Neural progenitor cell (in vitro differentiated cells): ENCODE results near the gene SYCE1. TPM values are rescaled to one million over a fixed set of nuclear protein-coding genes. Genes with fewer than 3 reads are reported as not detected.
"Not testable (repeated sequence)": the region's sequence is repeated elsewhere in the genome, so short reads cannot be mapped to it uniquely, and the experiment has no call there.

Source experiments
- DNase-seq: peaks from one replicate; pipeline ENCODE4 v3.0.0-alpha.2; 2016; ENCODE audit warnings: low spot score
- H2AFZ ChIP-seq: fragments of 200-600 bp; sonication (generic); replicated peaks from 2 replicates; pipeline ENCODE4 v1.6.1; 2016; ENCODE audit warnings: antibody characterized with exemption
- H3F3A ChIP-seq: fragments of 200-600 bp; sonication (generic); 2 replicates; pipeline ENCODE4 v1.6.1; 2016; ENCODE audit warnings: antibody characterized with exemption, low read depth
- H3K27ac ChIP-seq: fragments of 200-600 bp; sonication (generic); 2 replicates; pipeline ENCODE4 v1.5.1; 2016; ENCODE audit warnings: mild to moderate bottlenecking
- H3K27me3 ChIP-seq: fragments of 200-600 bp; sonication (generic); 2 replicates; pipeline ENCODE4 v1.6.1; 2016; ENCODE audit warnings: mild to moderate bottlenecking, moderate library complexity
- H3K36me3 ChIP-seq: fragments of 200-600 bp; sonication (generic); 2 replicates; pipeline ENCODE4 v1.5.1; 2016
- H3K4me1 ChIP-seq: fragments of 200-600 bp; sonication (generic); 2 replicates; pipeline ENCODE4 v1.6.1; 2016; ENCODE audit warnings: mixed run types
- H3K4me2 ChIP-seq: fragments of 200-600 bp; sonication (generic); 2 replicates; pipeline ENCODE4 v1.6.1; 2016
- H3K4me3 ChIP-seq: fragments of 200-600 bp; sonication (generic); 2 replicates; pipeline ENCODE4 v1.5.1; 2016
- H3K79me2 ChIP-seq: fragments of 200-600 bp; sonication (generic); 2 replicates; pipeline ENCODE4 v1.6.1; 2016; ENCODE audit warnings: low read depth
- H3K9ac ChIP-seq: fragments of 200-600 bp; sonication (generic); 2 replicates; pipeline ENCODE4 v1.6.1; 2016
- H3K9me3 ChIP-seq: fragments of 200-600 bp; sonication (generic); 2 replicates; pipeline ENCODE4 v1.5.1; 2016; ENCODE audit warnings: low read depth
- H4K20me1 ChIP-seq: fragments of 200-600 bp; sonication (generic); 2 replicates; pipeline ENCODE4 v1.6.1; 2016; ENCODE audit warnings: low read depth
- H3K27ac Mint-ChIP-seq: 3 replicates; pipeline ENCODE4 v1.8.0; 2021; ENCODE audit warnings: mixed read lengths
- H3K27me3 Mint-ChIP-seq: 2 replicates; pipeline ENCODE4 v1.8.0; 2022; ENCODE audit warnings: low read depth, mild to moderate bottlenecking, inconsistent platforms, moderate library complexity, mixed read lengths; ENCODE audit not compliant: insufficient read depth
- H3K36me3 Mint-ChIP-seq: 3 replicates; pipeline ENCODE4 v1.8.0; 2021; ENCODE audit warnings: mixed read lengths
- H3K4me1 Mint-ChIP-seq: 3 replicates; pipeline ENCODE4 v1.8.0; 2021; ENCODE audit warnings: mixed read lengths
- H3K4me3 Mint-ChIP-seq: 3 replicates; pipeline ENCODE4 v1.8.0; 2021; ENCODE audit warnings: mild to moderate bottlenecking, moderate library complexity, mixed read lengths
- H3K9me3 Mint-ChIP-seq: 3 replicates; pipeline ENCODE4 v1.8.0; 2020; ENCODE audit warnings: mixed read lengths
- CTCF ChIP-seq: fragments of 200-600 bp; sonication (generic); IDR thresholded peaks from 2 replicates; pipeline ENCODE4 v1.5.1; 2017; ENCODE audit warnings: antibody characterized with exemption, mild to moderate bottlenecking
- EZH2 ChIP-seq: fragments of 200-600 bp; sonication (generic); IDR thresholded peaks from 2 replicates; pipeline ENCODE4 v1.6.1; 2017; ENCODE audit warnings: antibody characterized with exemption, mild to moderate bottlenecking, moderate library complexity
- EZH2phosphoT487 ChIP-seq: fragments of 200-600 bp; sonication (generic); IDR thresholded peaks from 2 replicates; pipeline ENCODE4 v1.6.1; 2017; ENCODE audit warnings: antibody characterized with exemption
- total RNA-seq: library from RNA; depleted of rRNA; stranded (reverse); fragments of >200 nt; gene quantifications from 2 replicates; pipeline ENCODE4 v1.2.3, GENCODE V29; 2015; ENCODE audit warnings: low replicate concordance

The SYCE1 gene
- total RNA-seq, 1 donor from 2014 or later, result not detected

GRCh38 chr10:133611079-133611478 lies 45.7 kb upstream of the SYCE1 start:
- no peak overlapping the region for H2AFZ ChIP-seq
- H3K27me3 ChIP-seq, result no peaks in the 10 kb centered on the region
- DNase-seq, result no peak
- TF ChIP-seq CTCF (no peak), EZH2 (no peak), EZH2phosphoT487 (no peak)
- no peaks in the 10 kb centered on the region for H3K79me2 ChIP-seq
- no peak overlapping the region for H3K27ac Mint-ChIP-seq
- no peaks in the 10 kb centered on the region for H3K4me1 ChIP-seq
- H3K27ac ChIP-seq, result no peak overlapping the region
- no peaks in the 10 kb centered on the region for H3K36me3 Mint-ChIP-seq
- H3K9me3 Mint-ChIP-seq, result peaks cover 23% of the 10 kb centered on the region
- peaks cover 19% of the 10 kb centered on the region for H3K9me3 ChIP-seq
- no peaks in the 10 kb centered on the region for H3K4me1 Mint-ChIP-seq
- H4K20me1 ChIP-seq, result no peaks in the 10 kb centered on the region
- H3F3A ChIP-seq, result no peaks in the 10 kb centered on the region
- no peak overlapping the region for H3K9ac ChIP-seq
- H3K4me2 ChIP-seq, result no peak overlapping the region
- H3K4me3 ChIP-seq, result no peak overlapping the region
- H3K27me3 Mint-ChIP-seq, result peaks cover 6% of the 10 kb centered on the region
- H3K4me3 Mint-ChIP-seq, result no peak overlapping the region
- no peaks in the 10 kb centered on the region for H3K36me3 ChIP-seq

GRCh38 chr10:133608855-133609254 lies 43.5 kb upstream of the SYCE1 start:
- H3K4me3 Mint-ChIP-seq, result no peak overlapping the region
- H3K4me3 ChIP-seq, result no peak overlapping the region
- H3K4me1 Mint-ChIP-seq, result no peaks in the 10 kb centered on the region
- no peaks in the 10 kb centered on the region for H3K36me3 ChIP-seq
- no peaks in the 10 kb centered on the region for H3K79me2 ChIP-seq
- no peak overlapping the region for H3K4me2 ChIP-seq
- peaks cover 19% of the 10 kb centered on the region for H3K9me3 ChIP-seq
- H3K9me3 Mint-ChIP-seq, result peaks cover 18% of the 10 kb centered on the region
- H3K36me3 Mint-ChIP-seq, result no peaks in the 10 kb centered on the region
- H3K27me3 Mint-ChIP-seq, result peaks cover 6% of the 10 kb centered on the region
- TF ChIP-seq CTCF (peak; percentile 27), EZH2phosphoT487 (no peak), EZH2 (no peak)
- no peak overlapping the region for H3K9ac ChIP-seq
- no peaks in the 10 kb centered on the region for H3K4me1 ChIP-seq
- no peak overlapping the region for H3K27ac Mint-ChIP-seq
- H4K20me1 ChIP-seq, result no peaks in the 10 kb centered on the region
- no peaks in the 10 kb centered on the region for H3K27me3 ChIP-seq
- H3F3A ChIP-seq, result no peaks in the 10 kb centered on the region
- H3K27ac ChIP-seq, result no peak overlapping the region
- no peak for DNase-seq
- H2AFZ ChIP-seq, result no peak overlapping the region

- H3K9me3 Mint-ChIP-seq, result peaks cover 10% of the 10 kb centered on the region
- not testable (repeated sequence) for H3K4me3 ChIP-seq, H3K27ac ChIP-seq, H3K36me3 Mint-ChIP-seq, H3K27ac Mint-ChIP-seq, H3K4me1 Mint-ChIP-seq, H3F3A ChIP-seq, H3K9ac ChIP-seq, H3K4me1 ChIP-seq, H3K4me2 ChIP-seq, H3K79me2 ChIP-seq, H3K4me3 Mint-ChIP-seq, H2AFZ ChIP-seq, H3K27me3 ChIP-seq, H3K27me3 Mint-ChIP-seq, DNase-seq, H4K20me1 ChIP-seq, H3K36me3 ChIP-seq
- H3K9me3 ChIP-seq, result peaks cover 27% of the 10 kb centered on the region
These were observed 38.1 kb upstream of the SYCE1 start for GRCh38 chr10:133603434-133603833.

- H3K79me2 ChIP-seq, result no peaks in the 10 kb centered on the region
- H4K20me1 ChIP-seq, result no peaks in the 10 kb centered on the region
- peaks cover 3% of the 10 kb centered on the region for H3K27me3 Mint-ChIP-seq
- H2AFZ ChIP-seq, result no peak overlapping the region
- no peaks in the 10 kb centered on the region for H3K27me3 ChIP-seq
- H3K4me3 Mint-ChIP-seq, result no peak overlapping the region
- H3K36me3 ChIP-seq, result no peaks in the 10 kb centered on the region
- no peak for DNase-seq
- no peak overlapping the region for H3K27ac ChIP-seq
- no peaks in the 10 kb centered on the region for H3K36me3 Mint-ChIP-seq
- H3K4me2 ChIP-seq, result no peak overlapping the region
- H3K4me1 Mint-ChIP-seq, result no peaks in the 10 kb centered on the region
- no peak overlapping the region for H3K4me3 ChIP-seq
- no peaks in the 10 kb centered on the region for H3F3A ChIP-seq
- peaks cover 7% of the 10 kb centered on the region for H3K9me3 Mint-ChIP-seq
- H3K9ac ChIP-seq, result no peak overlapping the region
- no peaks in the 10 kb centered on the region for H3K4me1 ChIP-seq
- peaks cover 42% of the 10 kb centered on the region for H3K9me3 ChIP-seq
- no peak for TF ChIP-seq EZH2phosphoT487
- TF ChIP-seq CTCF, result no peak
- no peak for TF ChIP-seq EZH2
- H3K27ac Mint-ChIP-seq, result no peak overlapping the region
These were observed 35.3 kb upstream of the SYCE1 start for GRCh38 chr10:133600657-133601056.

GRCh38 chr10:133599869-133600268 lies 34.5 kb upstream of the SYCE1 start:
- H3K4me1 Mint-ChIP-seq, H3K36me3 ChIP-seq, H3K4me3 ChIP-seq, H2AFZ ChIP-seq, H3K27ac Mint-ChIP-seq, H3F3A ChIP-seq, H3K27me3 ChIP-seq, H3K9ac ChIP-seq, H3K36me3 Mint-ChIP-seq, H3K4me3 Mint-ChIP-seq, H3K27ac ChIP-seq, H3K79me2 ChIP-seq, H3K27me3 Mint-ChIP-seq, DNase-seq, H3K4me1 ChIP-seq, H4K20me1 ChIP-seq, H3K4me2 ChIP-seq, H3K9me3 Mint-ChIP-seq: not testable (repeated sequence)
- H3K9me3 ChIP-seq, result peaks cover 42% of the 10 kb centered on the region
